Duodenal mucosa (tissue), 2 donors: ENCODE results near the gene ITGA11.

Experiments
- H3K27ac ChIP-seq: one replicate; pipeline ENCODE4 v1.7.0; 2013; ENCODE audit warnings: low read depth, low read length
- H3K27me3 ChIP-seq, 2 donors: one replicate each; pipeline ENCODE4 v1.7.0; 2013; ENCODE audit warnings: low read length in 2 of 2, control low read depth in 1 of 2; ENCODE audit not compliant: insufficient read depth in 2 of 2, control insufficient read depth in 1 of 2
- H3K36me3 ChIP-seq, 2 donors: one replicate each; pipeline ENCODE4 v1.7.0; 2013; ENCODE audit warnings: low read length in 2 of 2, control low read depth in 1 of 2; ENCODE audit not compliant: insufficient read depth in 2 of 2, control insufficient read depth in 1 of 2
- H3K4me1 ChIP-seq, 2 donors: one replicate each; pipeline ENCODE4 v1.7.0; 2013; ENCODE audit warnings: low read length in 2 of 2, control low read depth in 1 of 2; ENCODE audit not compliant: insufficient read depth in 2 of 2, control insufficient read depth in 1 of 2
- H3K4me3 ChIP-seq, 2 donors: one replicate each; pipeline ENCODE4 v1.7.0; 2013; ENCODE audit warnings: low read length in 2 of 2, low read depth in 1 of 2
- H3K9ac ChIP-seq, 2 donors: one replicate each; pipeline ENCODE4 v1.7.0; 2013; ENCODE audit warnings: low read length in 2 of 2, low read depth in 1 of 2
- H3K9me3 ChIP-seq, 2 donors: one replicate each; pipeline ENCODE4 v1.7.0; 2013; ENCODE audit warnings: low read length in 2 of 2, control low read depth in 1 of 2; ENCODE audit not compliant: control insufficient read depth in 1 of 2

The ITGA11 gene

DNA sequence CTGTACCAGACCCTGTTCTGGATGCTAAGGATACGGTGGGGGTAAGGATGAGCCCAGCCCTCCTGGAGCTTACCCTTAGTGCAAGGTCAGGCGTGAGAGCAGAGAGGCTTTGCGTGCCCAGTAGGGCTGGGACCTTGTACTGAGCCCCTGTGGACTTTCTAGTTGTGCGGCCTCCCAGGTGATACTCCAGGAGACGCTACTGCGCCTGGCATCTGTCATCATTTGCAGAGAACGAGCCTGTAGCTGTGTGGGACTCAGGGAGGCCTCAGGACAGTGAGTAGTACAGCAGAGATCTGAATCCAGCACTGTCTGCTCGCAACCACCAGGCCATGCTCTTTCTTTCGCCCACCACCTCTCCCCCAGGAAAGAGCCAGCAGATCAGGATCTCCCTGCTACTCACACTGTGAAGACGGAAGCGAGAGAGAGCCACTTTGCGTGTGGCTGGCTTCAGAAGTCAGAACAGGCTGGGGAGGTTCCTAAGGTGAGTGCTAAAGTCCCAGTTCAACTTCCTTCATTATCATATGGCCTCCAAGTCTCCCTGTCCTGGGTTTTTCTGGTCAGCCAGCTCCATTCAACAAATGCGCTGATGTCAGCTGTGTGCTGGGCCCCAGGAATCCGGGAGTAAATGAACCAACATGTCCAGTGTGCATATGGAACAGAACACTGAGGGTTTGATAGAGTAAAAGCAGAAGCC, 38.2 kb upstream of the ITGA11 start:
- Histone ChIP-seq H3K36me3 (no peaks in the 10 kb centered on the region), H3K4me1 (no peaks in the 10 kb centered on the region), H3K27ac (no peak overlapping the region), H3K27me3 (no peaks in the 10 kb centered on the region), H3K9ac (no peak overlapping the region), H3K9me3 (no peaks in the 10 kb centered on the region), H3K4me3 (no peak overlapping the region)

GRCh38 chr15:68469162-68470048, 37.4 kb upstream of the ITGA11 start:
- no peaks in the 10 kb centered on the region for H3K36me3 ChIP-seq
- no peak overlapping the region for H3K27ac ChIP-seq
- no peak overlapping the region for H3K9ac ChIP-seq
- H3K4me1 ChIP-seq, result no peaks in the 10 kb centered on the region
- H3K27me3 ChIP-seq, result no peaks in the 10 kb centered on the region
- no peaks in the 10 kb centered on the region for H3K9me3 ChIP-seq
- no peak overlapping the region for H3K4me3 ChIP-seq

DNA sequence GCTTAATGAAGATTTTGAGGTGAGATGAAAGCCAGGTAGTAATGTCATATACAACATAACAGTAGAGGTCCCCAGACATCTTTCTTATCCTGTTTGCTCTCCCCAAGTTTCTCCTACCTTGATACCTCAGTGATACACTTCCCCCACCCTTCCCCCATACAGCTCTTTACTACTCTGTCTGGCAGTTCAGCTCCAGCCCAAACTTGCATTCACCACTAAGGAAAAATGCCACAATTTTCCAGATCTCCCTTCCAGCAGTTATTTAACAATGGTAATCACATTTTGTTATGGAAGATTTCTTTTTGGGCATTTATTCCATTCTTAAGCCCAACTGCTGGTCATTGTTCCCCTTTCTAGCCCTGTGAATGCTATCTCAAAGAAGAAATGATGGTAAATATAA, 34.9 kb upstream of the ITGA11 start:
- Histone ChIP-seq H3K4me1 (no peaks in the 10 kb centered on the region), H3K9me3 (no peaks in the 10 kb centered on the region), H3K9ac (no peak overlapping the region), H3K27ac (no peak overlapping the region), H3K27me3 (no peaks in the 10 kb centered on the region), H3K4me3 (no peak overlapping the region), H3K36me3 (no peaks in the 10 kb centered on the region)

- Histone ChIP-seq H3K4me1 (no peaks in the 10 kb centered on the region), H3K9me3 (no peaks in the 10 kb centered on the region), H3K27me3 (no peaks in the 10 kb centered on the region), H3K27ac (no peak overlapping the region), H3K4me3 (no peak overlapping the region), H3K36me3 (no peaks in the 10 kb centered on the region), H3K9ac (no peak overlapping the region)
Observed at GRCh38 chr15:68465861-68466560, 34.0 kb upstream of the ITGA11 start.

DNA sequence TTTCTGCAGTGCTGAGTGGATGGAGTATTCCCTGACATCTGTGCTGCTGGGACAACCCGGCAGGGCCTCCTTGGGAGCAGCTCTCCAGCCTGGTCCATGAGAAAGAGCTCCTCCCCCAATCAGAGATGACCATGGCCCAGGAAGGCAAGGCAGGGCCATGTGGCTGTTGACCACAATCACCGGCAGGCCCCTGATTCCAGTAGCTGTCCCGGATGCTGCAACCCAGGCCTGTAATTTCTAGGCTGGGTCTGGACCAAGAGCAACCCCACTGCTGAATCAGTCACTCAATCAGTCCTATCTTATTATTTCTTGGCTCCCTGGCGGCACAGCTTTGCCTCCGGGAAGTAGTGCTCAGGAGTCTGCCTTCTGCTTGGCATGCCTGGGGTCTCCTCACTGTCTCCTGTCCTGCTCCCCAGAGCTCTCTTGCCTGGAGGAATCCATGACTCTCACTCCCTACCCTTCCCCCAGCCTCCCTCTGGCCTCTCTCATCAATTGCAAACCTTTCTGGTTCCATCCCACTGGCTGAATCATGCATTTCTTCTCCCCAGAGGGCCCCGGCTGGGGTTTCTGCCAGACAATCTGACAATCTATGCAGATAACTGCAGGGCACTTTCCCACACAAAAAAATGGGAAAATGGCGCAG, 32.6 kb upstream of the ITGA11 start:
- Histone ChIP-seq H3K27ac (no peak overlapping the region), H3K36me3 (no peaks in the 10 kb centered on the region), H3K9ac (no peak overlapping the region), H3K4me1 (no peaks in the 10 kb centered on the region), H3K27me3 (no peaks in the 10 kb centered on the region), H3K4me3 (no peak overlapping the region), H3K9me3 (peaks cover 0 to 4% of the 10 kb centered on the region in 2 donors)

DNA sequence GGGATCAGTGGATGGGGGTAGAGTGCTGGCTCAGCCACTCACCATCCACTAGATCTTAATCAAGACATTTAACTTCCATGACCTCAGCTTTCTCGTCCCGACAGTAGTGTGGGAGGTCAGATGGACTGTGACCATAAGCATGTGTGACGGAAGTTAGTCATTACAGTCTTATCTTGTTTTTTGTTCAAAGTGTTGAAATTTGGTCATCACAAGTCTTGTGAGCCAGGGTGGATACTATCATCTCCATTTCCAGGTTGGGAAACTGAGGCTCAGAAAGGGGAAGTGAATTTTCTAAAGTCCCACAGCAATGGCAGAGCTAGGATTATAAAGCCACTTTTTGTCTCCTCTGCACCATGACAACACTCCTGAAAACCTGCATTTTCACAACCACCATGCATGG, 32.0 kb upstream of the ITGA11 start:
- H3K9me3 ChIP-seq, result peaks cover 0 to 4% of the 10 kb centered on the region in 2 donors
- H3K27ac ChIP-seq, result no peak overlapping the region
- no peaks in the 10 kb centered on the region for H3K27me3 ChIP-seq

DNA sequence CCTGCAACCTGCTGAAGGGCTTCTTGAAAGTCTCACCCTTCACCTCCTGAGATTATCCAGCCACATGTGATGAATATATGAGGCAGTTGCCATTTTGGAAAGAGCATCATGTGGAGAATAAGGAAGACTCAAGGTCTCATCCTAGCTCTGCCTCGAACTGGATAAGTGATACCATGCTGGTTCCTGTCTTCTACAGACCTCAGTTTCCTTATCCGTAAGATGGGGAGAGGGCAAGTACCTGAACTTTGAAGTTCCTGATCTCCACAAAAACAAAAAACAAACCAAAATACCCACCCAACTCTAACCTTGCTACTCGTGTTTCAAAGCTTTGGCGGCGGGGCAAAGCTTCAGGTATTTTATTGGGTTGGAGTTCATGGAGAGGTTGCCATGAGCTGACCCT, 31.5 kb upstream of the ITGA11 start:
- H3K9ac ChIP-seq, result no peak overlapping the region
- no peak overlapping the region for H3K27ac ChIP-seq
- no peaks in the 10 kb centered on the region for H3K4me1 ChIP-seq
- no peak overlapping the region for H3K4me3 ChIP-seq
- H3K36me3 ChIP-seq, result no peaks in the 10 kb centered on the region
- peaks cover 0 to 4% of the 10 kb centered on the region in 2 donors for H3K9me3 ChIP-seq
- no peaks in the 10 kb centered on the region for H3K27me3 ChIP-seq

More for the DNA sequence above, 32.0 kb upstream of the ITGA11 start:
- H3K4me3 ChIP-seq, result no peak overlapping the region
- H3K4me1 ChIP-seq, result no peaks in the 10 kb centered on the region
- no peaks in the 10 kb centered on the region for H3K36me3 ChIP-seq
- H3K9ac ChIP-seq, result no peak overlapping the region

GRCh38 chr15:68460166-68460565, 28.2 kb upstream of the ITGA11 start:
- Histone ChIP-seq H3K9me3 (peaks cover 0 to 4% of the 10 kb centered on the region in 2 donors), H3K9ac (no peak overlapping the region), H3K4me3 (no peak overlapping the region), H3K27me3 (no peaks in the 10 kb centered on the region), H3K36me3 (no peaks in the 10 kb centered on the region), H3K4me1 (no peaks in the 10 kb centered on the region), H3K27ac (no peak overlapping the region)

DNA sequence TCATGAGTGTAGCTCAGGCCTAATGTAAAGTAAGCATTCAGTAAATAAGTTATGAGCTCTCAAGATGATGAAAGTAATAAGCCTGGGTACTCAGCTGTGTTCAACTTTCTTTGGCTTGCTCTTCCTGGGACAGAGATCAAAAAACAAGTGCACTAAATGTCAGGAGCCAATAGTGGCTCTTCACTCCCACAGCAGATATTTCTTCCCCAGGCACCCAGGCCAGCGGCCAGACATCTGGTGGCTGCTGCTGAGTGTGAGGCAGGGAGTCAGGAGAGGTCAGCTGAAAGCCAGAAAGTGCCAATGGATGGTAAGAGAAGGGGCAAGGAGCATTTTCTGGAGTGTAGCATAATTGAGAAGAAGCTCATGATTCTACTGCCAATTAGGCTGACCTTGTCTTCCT, 18.2 kb upstream of the ITGA11 start:
- H3K4me3 ChIP-seq, result no peak overlapping the region
- H3K9me3 ChIP-seq, result no peaks in the 10 kb centered on the region
- no peaks in the 10 kb centered on the region for H3K36me3 ChIP-seq
- no peak overlapping the region for H3K27ac ChIP-seq
- H3K9ac ChIP-seq, result no peak overlapping the region
- H3K27me3 ChIP-seq, result peaks cover 3 to 7% of the 10 kb centered on the region in 2 donors
- H3K4me1 ChIP-seq, result no peaks in the 10 kb centered on the region
